Measurements from ENCODE around the gene SLC38A3.

Gene SLC38A3

GRCh38 chr3:50193286-50193685 is 11.8 kb upstream of the SLC38A3 start:
- TF ChIP-seq ZFX (IDR thresholded peaks at IDR 0.05; ENCODE audit: borderline replicate concordance) (no peak), CTCF (IDR thresholded peaks at IDR 0.05) (no peak)
- no peak overlapping the region for H3K27ac ChIP-seq

GRCh38 chr3:50193746-50194127 is 11.3 kb upstream of the SLC38A3 start:
- no peak for TF ChIP-seq ZFX (IDR thresholded peaks at IDR 0.05; ENCODE audit: borderline replicate concordance)
- no peak for TF ChIP-seq CTCF (IDR thresholded peaks at IDR 0.05)
- H3K27ac ChIP-seq: no peak overlapping the region

GRCh38 chr3:50194128-50194902 is 10.8 kb upstream of the SLC38A3 start:
- TF ChIP-seq ZFX (IDR thresholded peaks at IDR 0.05; ENCODE audit: borderline replicate concordance): no peak
- peak; percentile 83 for TF ChIP-seq CTCF (IDR thresholded peaks at IDR 0.05)
- H3K27ac ChIP-seq: no peak overlapping the region

- no peak overlapping the region for H3K27ac ChIP-seq
Measured at GRCh38 chr3:50194903-50195500, 10.1 kb upstream of the SLC38A3 start.

GRCh38 chr3:50195501-50196252 is 9.4 kb upstream of the SLC38A3 start:
- TF ChIP-seq ZFX (IDR thresholded peaks at IDR 0.05; ENCODE audit: borderline replicate concordance): no peak
- TF ChIP-seq CTCF (IDR thresholded peaks at IDR 0.05): no peak
- no peak overlapping the region for H3K27ac ChIP-seq

More at GRCh38 chr3:50194903-50195500, 10.1 kb upstream of the SLC38A3 start:
- TF ChIP-seq ZFX (IDR thresholded peaks at IDR 0.05; ENCODE audit: borderline replicate concordance) (no peak), CTCF (IDR thresholded peaks at IDR 0.05) (no peak; the same call in 1 of the 2 replicates)

- TF ChIP-seq ZFX (IDR thresholded peaks at IDR 0.05; ENCODE audit: borderline replicate concordance) (no peak), CTCF (IDR thresholded peaks at IDR 0.05) (no peak)
- H3K27ac ChIP-seq: no peak overlapping the region
Measured at GRCh38 chr3:50196253-50196801, 8.7 kb upstream of the SLC38A3 start.
